NCI-H1694 (cell line): ENCODE measurements around the gene SULT1B1.

ENCODE experiments used
- DNase-seq: peaks from one replicate; lab custom pipeline; 2025; lab: John Stamatoyannopoulos, UW

Gene SULT1B1

GRCh38 chr4:69749771-69750170 lies 10.6 kb downstream of the SULT1B1 start:
- no peak for DNase-seq

DNA sequence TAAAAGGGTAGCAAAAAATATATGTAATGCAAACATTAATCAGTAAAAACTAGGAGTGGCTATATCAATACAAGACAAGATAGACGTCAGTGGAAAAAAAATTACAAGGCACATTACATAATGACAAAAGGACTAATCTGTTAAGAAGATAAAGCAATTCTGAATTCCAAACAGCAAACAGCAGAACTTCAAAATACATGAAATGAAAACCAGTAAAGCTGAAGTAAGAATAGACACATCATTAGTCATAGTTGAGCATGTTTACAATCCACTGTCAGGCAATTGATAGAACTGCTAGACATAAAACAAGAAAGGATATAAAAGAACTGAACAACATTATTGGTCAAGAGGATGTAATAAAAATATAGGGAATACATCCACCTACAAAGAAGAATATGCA lies 12.2 kb downstream of the SULT1B1 start:
- no peak for DNase-seq

GRCh38 chr4:69744157-69744478 lies 16.3 kb downstream of the SULT1B1 start:
- DNase-seq: no peak

DNA sequence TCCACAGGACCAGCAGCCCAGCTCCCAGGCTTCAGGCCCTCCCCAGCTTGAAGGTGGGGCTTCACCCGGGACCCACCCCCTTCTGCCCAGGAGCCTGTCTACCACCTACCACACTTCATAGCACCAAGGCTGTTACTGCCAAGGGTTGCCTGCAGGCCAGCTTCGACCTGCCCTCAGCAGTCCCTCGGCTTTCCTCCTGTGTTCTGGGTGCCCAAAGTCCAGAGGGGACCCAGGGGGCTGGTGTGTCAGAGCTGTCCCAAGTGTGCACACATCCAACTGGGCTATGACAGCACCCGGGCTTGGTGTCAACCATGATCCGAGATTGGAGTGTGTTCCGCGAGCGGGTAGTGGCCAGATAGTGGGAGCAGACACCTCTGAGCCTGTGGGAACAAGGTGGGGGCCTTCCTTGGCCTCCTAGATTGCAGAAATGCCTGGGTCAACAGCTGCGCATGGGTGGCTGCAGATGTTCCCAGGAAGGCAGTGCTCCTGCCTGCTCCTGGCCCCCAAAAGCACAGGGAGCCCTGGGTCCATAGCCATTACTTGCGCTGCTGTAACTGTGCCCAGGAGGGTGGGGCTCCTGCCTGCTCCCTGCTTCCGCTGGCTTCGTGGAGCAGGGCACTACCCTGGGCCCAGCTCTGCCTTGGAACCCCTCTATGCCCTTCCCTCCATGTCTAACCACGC lies 16.8 kb downstream of the SULT1B1 start:
- no peak for DNase-seq

DNA sequence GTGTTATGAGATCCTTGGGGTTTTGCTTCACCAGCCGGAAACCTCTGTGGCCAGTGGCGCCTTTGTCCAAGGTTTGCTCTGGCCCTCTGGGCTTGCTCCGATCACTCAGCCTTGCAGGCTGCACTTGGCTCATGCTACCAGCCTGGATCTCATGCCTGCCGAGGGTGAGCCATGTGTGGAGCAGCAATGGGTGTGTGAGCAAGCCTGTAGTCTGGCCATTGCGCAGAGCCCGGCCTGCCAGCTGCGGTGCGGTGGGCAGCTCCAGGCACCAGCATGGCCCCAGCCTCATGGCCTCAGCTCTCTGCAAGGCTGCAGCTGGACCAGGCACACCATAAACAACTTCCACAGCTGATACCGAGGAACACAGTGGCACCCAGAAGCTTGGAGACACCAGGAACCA lies 17.8 kb downstream of the SULT1B1 start:
- DNase-seq: no peak

- no peak for DNase-seq
Measured at GRCh38 chr4:69738872-69739271, 21.5 kb downstream of the SULT1B1 start.

- DNase-seq: no peak
Measured at GRCh38 chr4:69735119-69735518, 25.3 kb downstream of the SULT1B1 start.

DNA sequence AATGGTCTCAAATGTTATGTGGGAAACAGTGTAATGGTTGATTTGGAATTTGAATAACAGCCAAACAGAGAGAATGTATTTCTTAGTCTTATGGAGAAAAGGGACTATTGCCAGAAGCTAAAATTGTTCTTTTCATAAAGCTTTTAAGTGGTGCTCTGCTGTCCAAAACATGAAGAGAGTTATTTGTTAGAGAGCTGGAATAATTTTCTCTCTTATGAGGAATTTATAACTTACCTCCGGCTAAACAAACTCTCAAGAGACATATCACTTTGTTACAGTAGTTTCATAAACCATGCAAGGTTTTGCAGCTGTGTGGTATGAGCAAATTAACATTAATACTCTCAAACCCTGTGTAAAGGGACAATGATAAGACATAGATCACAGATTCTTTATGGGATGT lies 28.6 kb downstream of the SULT1B1 start:
- no peak for DNase-seq

GRCh38 chr4:69731241-69731640 lies 29.2 kb downstream of the SULT1B1 start:
- DNase-seq: no peak

- no peak for DNase-seq
Measured at GRCh38 chr4:69730002-69730401, 30.4 kb downstream of the SULT1B1 start.

DNA sequence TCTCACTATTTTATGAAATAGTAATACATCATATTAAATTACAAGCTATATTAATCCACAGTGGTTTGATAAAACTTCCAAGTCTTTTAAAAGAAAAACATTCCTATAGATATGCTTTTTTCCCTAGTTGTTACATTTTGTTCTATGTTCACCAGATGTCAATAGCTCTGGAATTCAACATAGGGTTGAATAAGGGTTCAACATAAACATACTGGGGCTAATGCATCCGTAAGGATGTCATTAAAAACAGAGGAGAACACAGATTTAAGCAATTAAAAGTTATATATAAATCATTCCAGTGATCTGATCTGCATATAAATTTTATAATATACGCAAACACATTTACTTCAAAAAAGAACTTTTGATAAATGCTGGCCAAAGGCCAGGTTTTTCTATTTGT lies 32.5 kb downstream of the SULT1B1 start:
- no peak for DNase-seq

DNA sequence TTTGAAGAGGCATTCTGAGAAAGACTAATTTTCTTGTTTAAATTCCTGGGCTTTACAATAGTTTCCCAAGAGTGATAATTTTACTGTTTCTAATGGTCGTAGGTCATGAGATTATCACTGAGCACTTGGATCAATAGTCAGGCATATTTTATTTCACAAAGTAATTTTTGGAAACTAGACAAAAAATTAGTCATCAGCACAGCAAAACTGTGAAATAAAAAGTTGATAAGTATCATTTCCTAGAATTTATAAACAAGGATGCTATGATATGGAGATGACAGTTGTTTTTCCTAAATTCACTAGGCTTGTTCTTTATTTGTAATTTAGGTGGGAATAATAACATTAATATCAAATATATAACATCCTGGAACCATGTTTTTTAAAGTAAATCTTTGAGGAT lies 33.0 kb downstream of the SULT1B1 start:
- DNase-seq: no peak

DNA sequence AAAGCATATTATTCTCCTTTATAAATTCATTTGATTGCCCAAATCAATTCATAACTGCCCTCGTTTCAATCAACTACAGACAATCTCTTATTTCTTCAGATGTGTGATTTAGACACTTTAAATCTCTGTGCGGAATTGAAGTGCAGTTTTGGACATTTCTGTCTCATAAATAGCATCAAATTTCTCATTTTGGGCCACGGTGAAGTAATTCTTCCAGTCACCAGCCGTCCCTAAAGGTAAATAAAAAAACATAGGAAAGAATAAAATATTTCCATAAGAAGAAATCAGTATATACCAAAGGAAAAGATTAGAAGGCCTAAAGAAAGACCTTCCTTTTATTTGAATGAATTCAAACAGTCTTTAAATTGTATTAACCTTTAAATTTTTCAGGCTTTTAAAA lies 33.4 kb downstream of the SULT1B1 start:
- DNase-seq: no peak

DNA sequence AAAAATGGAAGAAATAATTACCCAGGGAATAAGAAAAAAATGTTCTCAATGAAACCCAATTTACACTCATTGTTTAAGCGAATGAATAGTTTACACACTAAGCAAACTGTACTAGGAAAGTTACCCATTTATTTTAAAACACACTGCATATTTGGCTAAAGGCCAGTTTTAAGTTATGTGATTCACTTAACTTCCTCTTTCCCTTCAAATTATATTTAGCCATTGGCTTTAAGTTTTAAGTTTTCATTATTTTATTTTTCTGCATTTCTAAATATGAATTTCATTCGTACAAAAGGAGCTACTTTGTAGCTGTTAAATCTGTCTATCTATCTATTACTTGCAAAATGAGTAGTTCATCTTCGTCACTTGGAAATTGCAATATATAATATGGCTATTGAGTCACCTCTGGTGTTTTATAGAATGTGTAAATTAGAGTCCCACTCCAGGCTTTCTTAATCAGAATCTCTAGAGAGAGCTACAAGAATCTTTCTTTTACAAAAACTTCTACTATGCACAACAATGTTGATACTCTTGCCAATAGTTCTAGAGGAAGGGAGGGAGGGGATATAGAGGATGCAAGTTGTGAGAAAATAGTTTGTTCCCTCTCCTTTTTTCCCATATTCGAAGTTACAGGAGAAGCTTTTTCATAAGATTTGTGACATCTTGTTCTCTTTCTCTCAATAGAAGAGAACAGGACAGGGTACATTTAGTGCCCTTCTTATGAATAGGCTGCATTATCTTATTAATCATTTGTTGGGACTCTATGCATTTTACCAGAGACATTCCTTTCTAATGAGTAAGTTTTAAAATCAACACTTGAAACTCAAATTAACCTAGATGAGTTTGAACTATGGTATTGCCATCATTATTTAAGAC lies 41.8 kb downstream of the SULT1B1 start:
- no peak for DNase-seq

GRCh38 chr4:69717778-69718177 lies 42.6 kb downstream of the SULT1B1 start:
- no peak for DNase-seq

- DNase-seq: no peak
Measured at GRCh38 chr4:69716654-69717053, 43.8 kb downstream of the SULT1B1 start.

- DNase-seq: no peak
Measured at GRCh38 chr4:69714086-69714485, 46.3 kb downstream of the SULT1B1 start.

DNA sequence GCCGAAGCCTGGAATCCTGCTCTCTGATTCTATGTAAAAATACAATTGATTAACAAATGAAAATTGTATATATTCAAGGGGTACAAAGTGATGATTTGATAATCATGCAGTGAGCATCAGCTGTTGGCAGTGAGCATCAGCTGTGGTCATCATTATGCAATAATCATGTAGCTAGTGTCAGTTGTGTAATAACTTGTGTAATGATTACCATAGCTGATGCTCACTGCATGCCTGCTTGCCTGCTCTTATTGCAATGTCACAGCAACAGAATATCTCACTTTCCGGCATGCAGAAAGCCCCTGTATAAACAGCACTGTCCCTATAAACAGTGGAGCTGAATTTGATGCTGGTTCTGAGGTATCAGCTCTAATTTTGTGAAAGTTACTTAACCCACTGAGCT lies 46.8 kb downstream of the SULT1B1 start:
- no peak for DNase-seq

DNA sequence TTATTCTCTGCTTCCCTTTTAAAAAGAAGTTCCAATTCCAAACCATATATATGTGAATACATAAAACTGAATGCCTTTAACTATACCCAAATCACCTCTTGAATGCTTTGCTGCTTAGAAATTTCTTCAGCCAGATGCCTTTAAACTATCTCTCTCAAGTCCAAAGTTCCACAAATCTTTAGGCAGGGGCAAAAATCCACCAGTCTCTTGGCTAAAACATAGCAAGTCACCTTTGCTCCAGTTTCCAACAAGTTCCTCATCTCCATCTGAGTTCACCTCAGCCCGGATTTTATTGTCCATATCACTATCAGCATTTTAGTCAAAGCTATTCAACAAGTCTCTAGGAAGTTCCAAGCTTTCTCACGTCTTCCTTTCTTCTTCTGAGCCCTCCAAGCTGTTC lies 49.8 kb downstream of the SULT1B1 start:
- DNase-seq: no peak

DNA sequence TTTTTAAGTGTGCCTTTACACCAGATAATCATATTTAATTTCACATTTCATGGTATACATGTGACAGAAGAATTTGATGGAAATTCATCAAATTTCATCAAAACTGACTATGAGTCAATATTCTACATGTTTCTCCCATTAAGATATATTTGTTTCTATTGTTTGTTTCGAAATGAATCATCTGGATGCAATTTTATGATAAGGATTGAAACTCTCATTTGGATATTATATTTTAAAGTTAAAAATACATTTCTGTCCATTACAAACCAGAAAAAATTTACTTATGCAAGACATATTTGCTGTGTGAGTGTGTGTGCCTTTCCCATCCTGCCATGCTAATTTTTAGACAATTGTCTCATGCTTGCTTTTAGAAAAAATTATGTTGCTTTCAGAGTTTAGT lies 52.2 kb downstream of the SULT1B1 start:
- no peak for DNase-seq

- no peak for DNase-seq
Measured at GRCh38 chr4:69707807-69708206, 52.6 kb downstream of the SULT1B1 start.

- DNase-seq: no peak
Measured at GRCh38 chr4:69702201-69702600, 58.2 kb downstream of the SULT1B1 start.

DNA sequence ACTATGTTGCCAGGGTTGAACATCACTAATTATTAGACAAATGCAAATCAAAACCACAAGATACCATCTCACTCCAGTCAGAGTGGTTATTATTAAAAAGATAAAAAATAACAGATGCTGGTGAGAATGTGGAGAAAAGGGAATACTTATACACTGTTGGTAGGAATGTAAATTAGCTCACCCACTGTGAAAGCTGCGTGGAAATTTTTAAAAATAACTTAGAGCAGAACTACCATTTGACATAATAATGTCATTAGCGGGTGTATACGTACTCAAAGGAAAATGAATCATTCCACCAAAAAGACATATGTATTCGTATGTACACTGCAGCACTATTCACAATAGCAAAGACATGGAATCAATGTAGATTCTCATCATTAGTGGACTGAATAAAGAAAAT lies 58.7 kb downstream of the SULT1B1 start:
- DNase-seq: no peak
